GM23338 (cell line): ENCODE measurements around the gene IL21R. TPM values are rescaled to one million over a fixed set of nuclear protein-coding genes. Genes with fewer than 3 reads are reported as not detected.

ENCODE experiments used
- ATAC-seq: fragments of 200-7000 bp; cut with Tn5 transposase; 3 replicates; pipeline ENCODE4 v1.9.1; 2020
- DNase-seq: peaks from one replicate; pipeline ENCODE4 v3.0.0-alpha.2; 2015; ENCODE audit warnings: low spot score
- H2AFZ ChIP-seq: fragments of 200-600 bp; sonication (generic); 2 replicates; pipeline ENCODE4 v1.8.0; 2016; ENCODE audit warnings: antibody characterized with exemption, mild to moderate bottlenecking, moderate library complexity
- H3F3A ChIP-seq: fragments of 200-600 bp; sonication (generic); replicated peaks from 2 replicates; pipeline ENCODE4 v1.8.0; 2017; ENCODE audit warnings: antibody characterized with exemption, mixed run types, low read depth
- H3K27ac ChIP-seq: fragments of 200-600 bp; sonication (generic); 2 replicates; pipeline ENCODE4 v1.6.1; 2016; ENCODE audit warnings: low read depth
- H3K27me3 ChIP-seq: fragments of 200-600 bp; sonication (generic); 2 replicates; pipeline ENCODE4 v1.8.0; 2016; ENCODE audit warnings: mild to moderate bottlenecking, mixed run types, moderate library complexity; ENCODE audit not compliant: insufficient read depth
- H3K36me3 ChIP-seq: fragments of 200-600 bp; sonication (generic); 2 replicates; pipeline ENCODE4 v1.8.0; 2016; ENCODE audit warnings: mild to moderate bottlenecking; ENCODE audit not compliant: insufficient read depth
- H3K4me1 ChIP-seq: fragments of 200-600 bp; sonication (generic); 2 replicates; pipeline ENCODE4 v1.8.0; 2016; ENCODE audit warnings: mild to moderate bottlenecking, moderate library complexity; ENCODE audit not compliant: insufficient read depth
- H3K4me2 ChIP-seq: fragments of 200-600 bp; sonication (generic); 2 replicates; pipeline ENCODE4 v1.7.1; 2017; ENCODE audit warnings: mixed run types
- H3K4me3 ChIP-seq: fragments of 200-600 bp; sonication (generic); 2 replicates; pipeline ENCODE4 v1.6.1; 2016; ENCODE audit warnings: mixed run types
- H3K79me2 ChIP-seq: fragments of 200-600 bp; sonication (generic); replicated peaks from 2 replicates; pipeline ENCODE4 v1.8.0; 2017; ENCODE audit warnings: mild to moderate bottlenecking; ENCODE audit not compliant: insufficient read depth
- H3K9me2 ChIP-seq: fragments of 200-600 bp; sonication (generic); 2 replicates; pipeline ENCODE4 v1.8.0; 2017; ENCODE audit not compliant: insufficient read depth
- H4K20me1 ChIP-seq: fragments of 200-600 bp; sonication (generic); replicated peaks from 2 replicates; pipeline ENCODE4 v1.8.0; 2017; ENCODE audit warnings: mild to moderate bottlenecking; ENCODE audit not compliant: insufficient read depth
- H3K27ac Mint-ChIP-seq: 2 replicates; pipeline ENCODE4 v1.8.0; 2020; ENCODE audit warnings: inconsistent platforms, mild to moderate bottlenecking, moderate library complexity, mixed read lengths
- H3K27me3 Mint-ChIP-seq: 3 replicates; pipeline ENCODE4 v1.8.0; 2022; ENCODE audit warnings: low read depth, mild to moderate bottlenecking, moderate library complexity, mixed read lengths, inconsistent platforms; ENCODE audit not compliant: insufficient read depth, poor library complexity
- H3K36me3 Mint-ChIP-seq: 3 replicates; pipeline ENCODE4 v1.8.0; 2021; ENCODE audit warnings: low read depth, mild to moderate bottlenecking, inconsistent platforms, moderate library complexity, mixed read lengths
- H3K4me1 Mint-ChIP-seq: 3 replicates; pipeline ENCODE4 v1.8.0; 2020; ENCODE audit warnings: mild to moderate bottlenecking, inconsistent platforms, mixed read lengths
- H3K4me3 Mint-ChIP-seq: 3 replicates; pipeline ENCODE4 v1.8.0; 2021; ENCODE audit warnings: moderate library complexity, mild to moderate bottlenecking, inconsistent platforms, mixed read lengths
- H3K9me3 Mint-ChIP-seq: 3 replicates; pipeline ENCODE4 v1.8.0; 2020; ENCODE audit warnings: moderate library complexity, mild to moderate bottlenecking, inconsistent platforms, mixed read lengths
- CREB1 ChIP-seq: fragments of 250-450 bp; sonication (Bioruptor Pico); IDR thresholded peaks from 2 replicates; pipeline ENCODE4 v1.5.0; 2020; ENCODE audit warnings: low read depth, mild to moderate bottlenecking, moderate library complexity
- CTCF ChIP-seq, 2 experiments: fragments of 200-600 bp in 1 of 2; sonication (generic) in 1 of 2; conservative IDR thresholded peaks; 2 replicates each; pipeline versions ENCODE4 v1.5.1 to v1.6.1; 2016 to 2017; ENCODE audit warnings: antibody characterized with exemption in 2 of 2, low read depth in 2 of 2, mild to moderate bottlenecking in 2 of 2, moderate library complexity in 1 of 2
- ETS1 ChIP-seq: IDR thresholded peaks from 2 replicates; pipeline ENCODE4 v1.6.1; 2016; ENCODE audit warnings: antibody characterized with exemption
- EZH2 ChIP-seq: fragments of 200-600 bp; sonication (generic); IDR thresholded peaks from one replicate; pipeline ENCODE4 v1.8.0; 2017; ENCODE audit warnings: antibody characterized with exemption, mild to moderate bottlenecking, low read depth; ENCODE audit not compliant: unreplicated experiment
- EZH2phosphoT487 ChIP-seq: fragments of 200-600 bp; sonication (generic); IDR thresholded peaks from one replicate; pipeline ENCODE4 v1.8.1; 2018; ENCODE audit warnings: antibody characterized with exemption; ENCODE audit not compliant: unreplicated experiment
- POLR2AphosphoS5 ChIP-seq: IDR thresholded peaks from 2 replicates; pipeline ENCODE4 v1.6.1; 2016; ENCODE audit warnings: antibody characterized with exemption, low read depth
- STAT1 ChIP-seq: IDR thresholded peaks from one replicate; pipeline ENCODE4 v1.6.1; 2016; ENCODE audit warnings: antibody characterized with exemption; ENCODE audit not compliant: unreplicated experiment
- ZNF114 ChIP-seq: fragments of 250-450 bp; sonication (Bioruptor Pico); IDR thresholded peaks from 2 replicates; pipeline ENCODE4 v1.5.0; 2020; ENCODE audit warnings: mild to moderate bottlenecking, moderate library complexity
- ZNF331 ChIP-seq: fragments of 250-450 bp; sonication (Bioruptor Pico); IDR thresholded peaks from 2 replicates; pipeline ENCODE4 v1.5.0; 2020; ENCODE audit warnings: low read depth, mild to moderate bottlenecking, moderate library complexity
- polyA plus RNA-seq: library from polyadenylated mRNA; unstranded; fragments of >200 nt; fragmentation: Nextera tagmentation; extraction: Ambion mirVana; gene quantifications from 2 replicates; pipeline ENCODE4 v1.2.1, GENCODE V29; 2016
- total RNA-seq: library from RNA; depleted of rRNA; stranded (reverse); fragments of >200 nt; shearing (Covaris generic); gene quantifications from 2 replicates; pipeline ENCODE4 v1.2.3, GENCODE V29; 2014

IL21R gene
- total and polyA plus RNA-seq, 2 experiments from 2014 or later: 0.42 to 2.6 TPM

- Histone ChIP-seq H3K27me3 (no peaks in the 10 kb centered on the region), H3K4me1 (no peaks in the 10 kb centered on the region), H3K27ac (no peak overlapping the region), H3K9me2 (0 out of 2 replicates have a peak, but pooled peaks cover 3% of the 10 kb centered on the region), H3K4me3 (no peak overlapping the region), H3K4me2 (no peak overlapping the region), H3F3A (no peaks in the 10 kb centered on the region), H3K36me3 (no peaks in the 10 kb centered on the region), H4K20me1 (no peaks in the 10 kb centered on the region), H3K79me2 (no peaks in the 10 kb centered on the region), H2AFZ (no peak overlapping the region)
- no peak overlapping the region for H3K4me3 Mint-ChIP-seq
- DNase-seq (no peak), ATAC-seq (no peak)
- no peaks in the 10 kb centered on the region; the same call in 2 of the 3 replicates for H3K36me3 Mint-ChIP-seq
- no peak for TF ChIP-seq STAT1
- no peak for TF ChIP-seq CTCF (conservative IDR thresholded peaks at IDR 0.05; ENCODE audit: low read depth in 2 of 2)
- TF ChIP-seq ETS1: no peak
- no peak for TF ChIP-seq EZH2
- no peak for TF ChIP-seq POLR2AphosphoS5
- peak overlapping the region; percentile 28; the same call in 1 of the 2 replicates for H3K27ac Mint-ChIP-seq
- peaks cover 8% of the 10 kb centered on the region for H3K9me3 Mint-ChIP-seq
- H3K27me3 Mint-ChIP-seq: peaks cover 7% of the 10 kb centered on the region
- H3K4me1 Mint-ChIP-seq: no peaks in the 10 kb centered on the region
Observed at GRCh38 chr16:27378871-27379481, 23.0 kb upstream of the IL21R start.

- Mint-ChIP-seq H3K4me1 (no peaks in the 10 kb centered on the region), H3K36me3 (no peaks in the 10 kb centered on the region; the same call in 2 of the 3 replicates), H3K27ac (no peak overlapping the region), H3K27me3 (peaks cover 7% of the 10 kb centered on the region), H3K9me3 (peaks cover 14% of the 10 kb centered on the region), H3K4me3 (no peak overlapping the region)
- no peaks in the 10 kb centered on the region for H3F3A ChIP-seq
- no peak overlapping the region for H3K27ac ChIP-seq
- H3K9me2 ChIP-seq: 0 out of 2 replicates have a peak, but pooled peaks cover 3% of the 10 kb centered on the region
- no peaks in the 10 kb centered on the region for H3K36me3 ChIP-seq
- H3K4me1 ChIP-seq: no peaks in the 10 kb centered on the region
- no peak overlapping the region for H3K4me3 ChIP-seq
- ATAC-seq (no peak), DNase-seq (no peak)
- H3K79me2 ChIP-seq: no peaks in the 10 kb centered on the region
- no peaks in the 10 kb centered on the region for H3K27me3 ChIP-seq
- no peak overlapping the region for H3K4me2 ChIP-seq
- no peaks in the 10 kb centered on the region for H4K20me1 ChIP-seq
- H2AFZ ChIP-seq: no peak overlapping the region
- TF ChIP-seq CTCF (conservative IDR thresholded peaks at IDR 0.05; ENCODE audit: low read depth in 2 of 2): no peak
- no peak for TF ChIP-seq EZH2phosphoT487
- no peak for TF ChIP-seq ZNF114 (CRISPR knock-in tag)
- TF ChIP-seq CREB1 (CRISPR knock-in tag): no peak
- no peak for TF ChIP-seq ETS1
- TF ChIP-seq ZNF331: no peak
Observed at GRCh38 chr16:27379919-27380318, 22.1 kb upstream of the IL21R start.
